ENCODE data around the gene AGK. TPM values are rescaled to one million over a fixed set of nuclear protein-coding genes. Genes with fewer than 3 reads are reported as not detected.
A peak's percentile ranks its signal among the peaks of the same experiment; 100 is the strongest.

AGK gene
- total RNA-seq, 1 donor from 2014 or later: 28.6 TPM

- FAIRE-seq: no peak
- H3K27ac Mint-ChIP-seq (ENCODE audit: unreplicated experiment): peak overlapping the region; percentile 29
These were observed 11.3 kb downstream of the AGK start for GRCh38 chr7:141562543-141562942.

DNA sequence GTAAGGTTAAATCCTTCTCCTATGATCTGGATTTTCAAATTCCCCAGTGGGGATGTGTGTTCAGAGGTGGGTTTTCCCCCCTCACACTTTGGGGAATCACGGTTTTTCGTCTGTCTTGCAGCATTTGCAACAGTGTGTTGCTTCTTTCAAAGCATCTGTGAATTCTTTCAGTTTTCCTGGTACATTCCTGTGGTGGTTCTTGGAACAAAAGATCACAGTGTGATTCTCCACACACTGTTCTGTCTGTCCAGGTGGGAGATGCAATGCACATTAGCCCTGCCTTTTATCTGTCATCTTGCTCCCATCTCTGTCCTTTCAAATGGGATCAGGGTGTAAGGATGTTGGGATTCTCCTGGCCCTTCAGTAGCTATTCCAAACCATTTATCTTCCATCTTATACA is 11.8 kb downstream of the AGK start:
- H3K9me3 ChIP-seq (ENCODE audit: insufficient read depth, low read depth, low read length): no peaks in the 10 kb centered on the region
- FAIRE-seq (no peak), DNase-seq (ENCODE audit: low read depth) (peak; percentile 20)
- no peak overlapping the region for H3K4me3 Mint-ChIP-seq (ENCODE audit: unreplicated experiment)
- TF ChIP-seq CTCF (IDR thresholded peaks at IDR 0.05; ENCODE audit: insufficient read depth, low read depth, low read length) (no peak), EZH2 (IDR thresholded peaks at IDR 0.05; ENCODE audit: insufficient read depth, low read length) (no peak)
- no peaks in the 10 kb centered on the region for H3K27me3 ChIP-seq (ENCODE audit: insufficient read depth, low read length)
- H3K27me3 Mint-ChIP-seq (ENCODE audit: low read depth, unreplicated experiment): no peaks in the 10 kb centered on the region
- H4K20me1 ChIP-seq (ENCODE audit: insufficient read depth, low read length): peaks cover 23% of the 10 kb centered on the region
- peaks cover 6% of the 10 kb centered on the region for H3K9me3 Mint-ChIP-seq (ENCODE audit: unreplicated experiment)
- peaks cover 14% of the 10 kb centered on the region for H3K4me1 Mint-ChIP-seq (ENCODE audit: low read depth, unreplicated experiment)
- H3K4me1 ChIP-seq (ENCODE audit: insufficient read depth, low read length): peaks cover 6% of the 10 kb centered on the region
- H3K27ac ChIP-seq (ENCODE audit: low read depth, low read length): no peak overlapping the region
- H3K9ac ChIP-seq (ENCODE audit: low read length): no peak overlapping the region
- peaks cover 2% of the 10 kb centered on the region for H3K36me3 ChIP-seq (ENCODE audit: insufficient read depth, low read length)
- peaks cover 6% of the 10 kb centered on the region for H3K79me2 ChIP-seq (ENCODE audit: insufficient read depth, low read length)
- H3K4me2 ChIP-seq (ENCODE audit: low read length): no peak overlapping the region
- peaks cover 19% of the 10 kb centered on the region for H3K36me3 Mint-ChIP-seq (ENCODE audit: low read depth, unreplicated experiment)
- no peak overlapping the region for H3K4me3 ChIP-seq (ENCODE audit: insufficient read depth, low read depth, low read length)
- peak overlapping the region; percentile 29 for H3K27ac Mint-ChIP-seq (ENCODE audit: unreplicated experiment)
- no peak overlapping the region for H2AFZ ChIP-seq (ENCODE audit: low read depth, low read length)

More at GRCh38 chr7:141562543-141562942, 11.3 kb downstream of the AGK start:
- DNase-seq (ENCODE audit: low read depth): no peak
- peaks cover 17% of the 10 kb centered on the region for H3K4me1 Mint-ChIP-seq (ENCODE audit: low read depth, unreplicated experiment)
- Histone ChIP-seq H3K27me3 (ENCODE audit: insufficient read depth, low read length) (no peaks in the 10 kb centered on the region), H3K4me3 (ENCODE audit: insufficient read depth, low read depth, low read length) (no peak overlapping the region), H3K36me3 (ENCODE audit: insufficient read depth, low read length) (peaks cover 2% of the 10 kb centered on the region), H3K27ac (ENCODE audit: low read depth, low read length) (no peak overlapping the region), H3K9ac (ENCODE audit: low read length) (no peak overlapping the region), H2AFZ (ENCODE audit: low read depth, low read length) (no peak overlapping the region), H4K20me1 (ENCODE audit: insufficient read depth, low read length) (peaks cover 23% of the 10 kb centered on the region), H3K9me3 (ENCODE audit: insufficient read depth, low read depth, low read length) (no peaks in the 10 kb centered on the region), H3K4me1 (ENCODE audit: insufficient read depth, low read length) (peaks cover 8% of the 10 kb centered on the region), H3K4me2 (ENCODE audit: low read length) (no peak overlapping the region), H3K79me2 (ENCODE audit: insufficient read depth, low read length) (peaks cover 6% of the 10 kb centered on the region)
- peaks cover 22% of the 10 kb centered on the region for H3K36me3 Mint-ChIP-seq (ENCODE audit: low read depth, unreplicated experiment)
- no peaks in the 10 kb centered on the region for H3K27me3 Mint-ChIP-seq (ENCODE audit: low read depth, unreplicated experiment)
- no peak for TF ChIP-seq EZH2 (IDR thresholded peaks at IDR 0.05; ENCODE audit: insufficient read depth, low read length)
- TF ChIP-seq CTCF (IDR thresholded peaks at IDR 0.05; ENCODE audit: insufficient read depth, low read depth, low read length): no peak
- no peak overlapping the region for H3K4me3 Mint-ChIP-seq (ENCODE audit: unreplicated experiment)
- peaks cover 6% of the 10 kb centered on the region for H3K9me3 Mint-ChIP-seq (ENCODE audit: unreplicated experiment)

GRCh38 chr7:141563956-141564623 is 12.9 kb downstream of the AGK start:
- DNase-seq (ENCODE audit: low read depth) (no peak), FAIRE-seq (no peak)
- no peak overlapping the region for H3K4me3 Mint-ChIP-seq (ENCODE audit: unreplicated experiment)

More at GRCh38 chr7:141563956-141564623, 12.9 kb downstream of the AGK start:
- Histone ChIP-seq H3K4me1 (ENCODE audit: insufficient read depth, low read length) (no peaks in the 10 kb centered on the region), H3K9me3 (ENCODE audit: insufficient read depth, low read depth, low read length) (no peaks in the 10 kb centered on the region), H3K9ac (ENCODE audit: low read length) (no peak overlapping the region), H3K36me3 (ENCODE audit: insufficient read depth, low read length) (peaks cover 2% of the 10 kb centered on the region), H3K27ac (ENCODE audit: low read depth, low read length) (no peak overlapping the region), H3K4me2 (ENCODE audit: low read length) (no peak overlapping the region), H3K27me3 (ENCODE audit: insufficient read depth, low read length) (no peaks in the 10 kb centered on the region), H3K4me3 (ENCODE audit: insufficient read depth, low read depth, low read length) (no peak overlapping the region), H3K79me2 (ENCODE audit: insufficient read depth, low read length) (peaks cover 6% of the 10 kb centered on the region), H2AFZ (ENCODE audit: low read depth, low read length) (no peak overlapping the region), H4K20me1 (ENCODE audit: insufficient read depth, low read length) (peaks cover 23% of the 10 kb centered on the region)
- no peaks in the 10 kb centered on the region for H3K27me3 Mint-ChIP-seq (ENCODE audit: low read depth, unreplicated experiment)
- no peak overlapping the region for H3K27ac Mint-ChIP-seq (ENCODE audit: unreplicated experiment)
- TF ChIP-seq CTCF (IDR thresholded peaks at IDR 0.05; ENCODE audit: insufficient read depth, low read depth, low read length) (no peak), EZH2 (IDR thresholded peaks at IDR 0.05; ENCODE audit: insufficient read depth, low read length) (no peak)
- H3K4me1 Mint-ChIP-seq (ENCODE audit: low read depth, unreplicated experiment): peaks cover 8% of the 10 kb centered on the region
- peaks cover 16% of the 10 kb centered on the region for H3K36me3 Mint-ChIP-seq (ENCODE audit: low read depth, unreplicated experiment)
- peaks cover 4% of the 10 kb centered on the region for H3K9me3 Mint-ChIP-seq (ENCODE audit: unreplicated experiment)
